Aorta (tissue), 5 donors: ENCODE data around the gene HMMR. TPM values are rescaled to one million over a fixed set of nuclear protein-coding genes. Genes with fewer than 3 reads are reported as not detected.

ENCODE experiments used
- ATAC-seq: fragments of 200-7000 bp; cut with Tn5 transposase; one replicate; pipeline ENCODE4 v1.9.1; 2022; ENCODE audit warnings: moderate library complexity; ENCODE audit not compliant: low FRiP score
- DNase-seq, 2 donors: peaks; one replicate each; pipeline ENCODE4 v3.0.0-alpha.2; 2020
- H3K27ac ChIP-seq, 2 donors: one replicate each; pipeline ENCODE4 v1.5.1; 2013; ENCODE audit warnings: low read length in 2 of 2, mild to moderate bottlenecking in 2 of 2, moderate library complexity in 2 of 2, control low read depth in 1 of 2, inconsistent platforms in 1 of 2, low read depth in 1 of 2
- H3K27me3 ChIP-seq, 2 donors: one replicate each; pipeline ENCODE4 v1.6.1; 2013; ENCODE audit warnings: control low read depth in 1 of 2, low read length in 1 of 2, mild to moderate bottlenecking in 1 of 2, moderate library complexity in 1 of 2; ENCODE audit not compliant: insufficient read depth in 2 of 2, control insufficient read depth in 1 of 2
- H3K36me3 ChIP-seq, 2 donors: one replicate each; pipeline ENCODE4 v1.6.1; 2013; ENCODE audit warnings: control low read depth in 1 of 2, low read length in 1 of 2, mild to moderate bottlenecking in 1 of 2; ENCODE audit not compliant: insufficient read depth in 2 of 2, control insufficient read depth in 1 of 2
- H3K4me1 ChIP-seq, 2 donors: one replicate each; pipeline ENCODE4 v1.6.1; 2013; ENCODE audit warnings: low read length in 2 of 2, control low read depth in 1 of 2, mild to moderate bottlenecking in 1 of 2, moderate library complexity in 1 of 2; ENCODE audit not compliant: insufficient read depth in 2 of 2, control insufficient read depth in 1 of 2
- H3K4me3 ChIP-seq, 2 donors: one replicate each; pipeline ENCODE4 v1.5.1; 2013; ENCODE audit warnings: low read length in 2 of 2, control low read depth in 1 of 2, mild to moderate bottlenecking in 1 of 2
- H3K9me3 ChIP-seq: one replicate; pipeline ENCODE4 v1.6.1; 2013; ENCODE audit warnings: mild to moderate bottlenecking, low read length; ENCODE audit not compliant: control insufficient read depth
- WGBS, 2 donors: extraction: QIAGEN DNeasy Blood & Tissue Kit; methylation state at CpG; one replicate each; pipeline ENCODE4 v1.1.7; 2013; 5-methylcytosine and 5-hydroxymethylcytosine counted together
- intact Hi-C, 2 donors: fragments of 100-400 bp; cut with DNase I; formaldehyde crosslinking; loops; one replicate each; pipeline versions ENCODE4 v1.14.2 to v1.15.0; 2022
- polyA plus RNA-seq, 2 donors: library from polyadenylated mRNA; stranded (reverse); fragments of 200-250 nt; gene quantifications; one replicate each; pipeline ENCODE4 v1.2.3, GENCODE V29; 2013
- total RNA-seq, 2 donors: library from RNA; stranded (reverse); fragmentation: NEBNext Ultra II Directional; extraction: Animal tissue kit (Norgen Biotek cat#: 25700); gene quantifications; one replicate each; pipeline ENCODE4 v1.2.1, GENCODE V29; 2021
- donor health status: healthy with polysubstance abuse.
- donor health status: Bipolar disorder and iron deficiency.
- donor health status: DM: no; HTN: no; CAD: no.
- donor health status: DM: no; HTN: no; CAD: no.
- donor health status: DM: yes; HTN: yes; CAD: no.

HMMR gene
- total and polyA plus RNA-seq, 4 donors, result 0.75 to 2.2 TPM; not detected in 2

DNA sequence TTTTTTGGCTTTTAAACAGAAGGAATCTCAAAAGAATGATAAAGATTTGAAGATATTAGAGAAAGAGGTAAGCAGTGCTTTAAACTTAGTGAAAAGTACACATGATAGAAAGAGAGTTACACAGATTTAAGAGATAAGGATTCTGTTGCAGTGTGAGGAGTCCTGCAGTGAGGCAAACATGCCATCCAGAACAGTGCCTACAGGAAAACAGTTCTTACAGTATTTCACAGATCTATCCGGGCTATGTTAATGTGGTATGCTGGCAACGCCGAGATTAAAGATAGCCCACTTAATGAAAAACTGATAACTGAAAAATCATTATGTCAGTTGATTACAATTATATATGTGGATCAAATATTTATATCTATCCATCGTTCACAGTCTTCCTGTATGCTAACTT is 7.2 kb downstream of the HMMR start:
- no peaks in the 10 kb centered on the region for H3K4me1 ChIP-seq
- no peaks in the 10 kb centered on the region for H3K27me3 ChIP-seq
- no peaks in the 10 kb centered on the region for H3K36me3 ChIP-seq
- no peak overlapping the region for H3K4me3 ChIP-seq
- WGBS, 2 donors, result 77 to 80% methylated on average over 4 of the region's 4 CpGs
- intact Hi-C loops, result no loop called here
- DNase-seq (no peak), ATAC-seq (no peak)
- H3K27ac ChIP-seq, result no peak overlapping the region
- no peaks in the 10 kb centered on the region for H3K9me3 ChIP-seq

DNA sequence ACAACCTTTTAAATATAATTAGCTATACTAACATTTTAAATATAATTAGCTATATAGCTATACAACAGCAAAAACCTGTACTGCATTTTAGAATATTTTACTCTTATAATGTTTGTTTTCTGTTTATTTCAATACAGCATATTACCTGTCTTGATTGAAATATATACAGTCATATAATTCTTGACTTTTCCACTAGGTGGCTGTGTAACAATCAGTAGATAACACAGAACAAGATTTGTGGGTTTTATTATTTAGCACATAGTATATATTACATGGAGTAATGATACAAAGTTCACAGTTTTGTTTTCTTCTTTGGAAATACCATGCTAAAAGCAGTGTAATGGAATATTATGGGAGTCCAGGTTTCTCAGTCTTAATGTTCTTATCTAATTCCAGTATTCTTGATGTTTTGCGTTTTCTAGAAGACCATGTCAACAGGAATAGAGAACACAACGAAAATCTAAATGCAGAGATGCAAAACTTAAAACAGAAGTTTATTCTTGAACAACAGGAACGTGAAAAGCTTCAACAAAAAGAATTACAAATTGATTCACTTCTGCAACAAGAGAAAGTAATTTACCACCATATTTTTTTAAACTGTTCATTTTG is 13.3 kb downstream of the HMMR start:
- H3K36me3 ChIP-seq, result no peaks in the 10 kb centered on the region
- no peak for DNase-seq
- H3K9me3 ChIP-seq, result no peaks in the 10 kb centered on the region
- H3K4me3 ChIP-seq, result no peak overlapping the region
- intact Hi-C loops, result no loop called here
- WGBS, 2 donors, result 92 to 95% methylated on average over 3 of the region's 3 CpGs
- no peaks in the 10 kb centered on the region for H3K4me1 ChIP-seq
- no peaks in the 10 kb centered on the region for H3K27me3 ChIP-seq
- ATAC-seq, result no peak
- H3K27ac ChIP-seq, result no peak overlapping the region

- no peak overlapping the region for H3K27ac ChIP-seq
- 89 to 90% methylated on average over 2 of the region's 2 CpGs for WGBS, 2 donors
- no peaks in the 10 kb centered on the region for H3K27me3 ChIP-seq
- H3K9me3 ChIP-seq, result no peaks in the 10 kb centered on the region
- no peaks in the 10 kb centered on the region for H3K36me3 ChIP-seq
- no peaks in the 10 kb centered on the region for H3K4me1 ChIP-seq
- intact Hi-C loops, result no loop called here
- no peak overlapping the region for H3K4me3 ChIP-seq
- DNase-seq (no peak), ATAC-seq (no peak)
Observed at GRCh38 chr5:163475411-163475810, 15.0 kb downstream of the HMMR start.

GRCh38 chr5:163478126-163478981 is 17.9 kb downstream of the HMMR start:
- ATAC-seq, result no peak

GRCh38 chr5:163478982-163479271 is 18.5 kb downstream of the HMMR start:
- ATAC-seq (no peak), DNase-seq (no peak)
- Histone ChIP-seq H3K27me3 (no peaks in the 10 kb centered on the region), H3K9me3 (no peaks in the 10 kb centered on the region), H3K27ac (no peak overlapping the region), H3K36me3 (no peaks in the 10 kb centered on the region), H3K4me3 (no peak overlapping the region), H3K4me1 (no peaks in the 10 kb centered on the region)
- WGBS, 2 donors, result 97 to 100% methylated on average over 1 of the region's 1 CpG
- intact Hi-C loops, result no loop called here

More at GRCh38 chr5:163478126-163478981, 17.9 kb downstream of the HMMR start:
- no peaks in the 10 kb centered on the region for H3K9me3 ChIP-seq
- no peaks in the 10 kb centered on the region for H3K4me1 ChIP-seq
- H3K36me3 ChIP-seq, result no peaks in the 10 kb centered on the region
- no peak overlapping the region for H3K4me3 ChIP-seq
- WGBS, 2 donors, result 73 to 81% methylated on average over 2 of the region's 2 CpGs
- no peaks in the 10 kb centered on the region for H3K27me3 ChIP-seq
- no peak for DNase-seq
- no peak overlapping the region for H3K27ac ChIP-seq
- intact Hi-C loops, result no loop called here

- WGBS, 2 donors, result 80 to 91% methylated on average over 6 of the region's 6 CpGs
- Histone ChIP-seq H3K9me3 (no peaks in the 10 kb centered on the region), H3K36me3 (no peaks in the 10 kb centered on the region), H3K27ac (no peak overlapping the region), H3K27me3 (no peaks in the 10 kb centered on the region), H3K4me1 (no peaks in the 10 kb centered on the region), H3K4me3 (no peak overlapping the region)
- intact Hi-C loops, result no loop called here
- ATAC-seq (no peak), DNase-seq (no peak)
Observed at GRCh38 chr5:163489055-163489744, 28.8 kb downstream of the HMMR start.

- intact Hi-C loops, result no loop called here
- Histone ChIP-seq H3K27ac (no peak overlapping the region), H3K9me3 (no peaks in the 10 kb centered on the region), H3K4me1 (no peaks in the 10 kb centered on the region), H3K27me3 (no peaks in the 10 kb centered on the region), H3K36me3 (no peaks in the 10 kb centered on the region), H3K4me3 (no peak overlapping the region)
- ATAC-seq (no peak), DNase-seq (no peak)
- WGBS, 2 donors, result 93 to 96% methylated on average over 3 of the region's 3 CpGs
Observed at GRCh38 chr5:163489745-163490075, 29.3 kb downstream of the HMMR start.

GRCh38 chr5:163496286-163496685 is 35.9 kb downstream of the HMMR start:
- DNase-seq, result no peak
- Histone ChIP-seq H3K27ac (no peak overlapping the region), H3K36me3 (no peaks in the 10 kb centered on the region), H3K27me3 (peaks cover 0 to 2% of the 10 kb centered on the region in 2 donors), H3K4me1 (no peaks in the 10 kb centered on the region), H3K9me3 (no peaks in the 10 kb centered on the region), H3K4me3 (no peak overlapping the region)
- 96 to 100% methylated on average over 1 of the region's 1 CpG for WGBS, 2 donors
- no peak for ATAC-seq
- intact Hi-C loops, result no loop called here

- DNase-seq (no peak), ATAC-seq (no peak)
- peaks cover 0 to 2% of the 10 kb centered on the region in 2 donors for H3K27me3 ChIP-seq
- H3K4me1 ChIP-seq, result no peaks in the 10 kb centered on the region
- no peak overlapping the region for H3K27ac ChIP-seq
- H3K4me3 ChIP-seq, result no peak overlapping the region
- WGBS, 2 donors, result 82 to 90% methylated on average over 3 of the region's 3 CpGs
- no peaks in the 10 kb centered on the region for H3K36me3 ChIP-seq
- intact Hi-C loops, result no loop called here
- H3K9me3 ChIP-seq, result no peaks in the 10 kb centered on the region
Observed at GRCh38 chr5:163497315-163497714, 36.9 kb downstream of the HMMR start.
